AG04449 (cell line): ENCODE results near the gene TBC1D20.
A peak's percentile ranks its signal among the peaks of the same experiment; 100 is the strongest.

Source experiments
- CTCF ChIA-PET: fragments of 350-600 bp; formaldehyde crosslinking; extraction: SDS; loops from one replicate; lab custom pipeline; 2021; ENCODE audit warnings: antibody characterized with exemption; lab: Yijun Ruan, JAX
- POLR2A ChIA-PET: fragments of 400-600, 350-600 bp; formaldehyde crosslinking; extraction: SDS; loops from one replicate; lab custom pipeline; 2020; ENCODE audit warnings: antibody characterized with exemption, inconsistent platforms; lab: Yijun Ruan, JAX
- DNase-seq: peaks from one replicate; pipeline ENCODE4 v3.0.0-alpha.2; 2010; ENCODE audit warnings: low read depth, low spot score
- H3K4me3 ChIP-seq: 2 replicates; pipeline ENCODE4 v1.5.1; 2011; ENCODE audit warnings: low read depth, mild to moderate bottlenecking, control low read depth, low read length
- CTCF ChIP-seq: IDR thresholded peaks from one replicate; pipeline ENCODE4 v1.5.1; 2011; ENCODE audit warnings: mild to moderate bottlenecking, moderate library complexity, low read length, control low read depth, inconsistent platforms; ENCODE audit not compliant: insufficient read depth; ENCODE audit errors: missing control alignments

Gene TBC1D20

GRCh38 chr20:408843-409696, 53.3 kb downstream of the TBC1D20 start:
- POLR2A ChIA-PET: no interaction called here
- no peak for DNase-seq
- H3K4me3 ChIP-seq: peak overlapping the region; percentile 95
- CTCF ChIA-PET: interaction anchor here (0.8 to 2.1 kb wide), 4 partner anchors 22 to 56 kb away, joined by 3 to 8 read pairs (median 6); no protein-coding TSS in a partner anchor
- no peak for TF ChIP-seq CTCF

- peak; percentile 12 for DNase-seq
- peak within 1 kb of the TSS; percentile 95 for H3K4me3 ChIP-seq
- TF ChIP-seq CTCF: no peak
- POLR2A ChIA-PET: interaction anchor here (0.6 to 1.0 kb wide), 4 partner anchors 22 to 54 kb away, joined by 3 to 6 read pairs (median 3); partner anchors contain the start of genes TBC1D20 and TRIB3
- CTCF ChIA-PET: interaction anchor here (0.6 to 1.4 kb wide), 3 partner anchors 14 to 53 kb away, joined by 3 to 9 read pairs (median 3); no protein-coding TSS in a partner anchor
These were observed 54.1 kb downstream of the TBC1D20 start, which contains the start of gene RBCK1 for GRCh38 chr20:407953-408842. RBCK1 (plus strand) TSS chr20:408299; CDS start chr20:408758, 459 bp downstream.

GRCh38 chr20:407133-407952, 55.0 kb downstream of the TBC1D20 start:
- ChIA-PET POLR2A (interaction anchor here (0.6 to 1.0 kb wide), 4 partner anchors 21 to 55 kb away, joined by 3 to 6 read pairs (median 3); partner anchors contain the start of genes TBC1D20 and TRIB3), CTCF (interaction anchor here (0.6 to 1.4 kb wide), 4 partner anchors 15 to 52 kb away, joined by 3 to 9 read pairs (median 3); no protein-coding TSS in a partner anchor)
- H3K4me3 ChIP-seq: peak overlapping the region; percentile 59
- TF ChIP-seq CTCF: peak; percentile 27
- no peak for DNase-seq

- H3K4me3 ChIP-seq: no peak overlapping the region
- ChIA-PET CTCF (interaction anchor here (1.0 to 1.4 kb wide), 3 partner anchors 19 to 51 kb away, joined by 3 to 9 read pairs (median 3); no protein-coding TSS in a partner anchor), POLR2A (interaction anchor here (1.0 kb wide), 2 partner anchors 26 to 46 kb away, joined by 3 to 6 read pairs; partner anchors contain the start of gene TRIB3)
- TF ChIP-seq CTCF: no peak
- no peak for DNase-seq
These were observed 55.9 kb downstream of the TBC1D20 start for GRCh38 chr20:406200-407132.
